HFF-Myc (cell line): ENCODE data around the gene HYAL3.
A peak's percentile ranks its signal among the peaks of the same experiment; 100 is the strongest.

Source experiments
- DNase-seq: peaks from one replicate; pipeline ENCODE4 v3.0.0-alpha.2; 2011; ENCODE audit warnings: low read depth; ENCODE audit errors: extremely low read depth
- H3K4me3 ChIP-seq: replicated peaks from 2 replicates; pipeline ENCODE4 v1.5.1; 2011; ENCODE audit warnings: low read depth, mild to moderate bottlenecking, control low read depth, low read length
- TF ChIP-seq, protein P1 (sequence below): IDR thresholded peaks from 2 replicates; pipeline ENCODE4 v1.5.1; 2012; ENCODE audit warnings: mild to moderate bottlenecking, low read depth, low read length, control low read depth; ENCODE audit errors: missing control alignments

HYAL3 gene

DNA sequence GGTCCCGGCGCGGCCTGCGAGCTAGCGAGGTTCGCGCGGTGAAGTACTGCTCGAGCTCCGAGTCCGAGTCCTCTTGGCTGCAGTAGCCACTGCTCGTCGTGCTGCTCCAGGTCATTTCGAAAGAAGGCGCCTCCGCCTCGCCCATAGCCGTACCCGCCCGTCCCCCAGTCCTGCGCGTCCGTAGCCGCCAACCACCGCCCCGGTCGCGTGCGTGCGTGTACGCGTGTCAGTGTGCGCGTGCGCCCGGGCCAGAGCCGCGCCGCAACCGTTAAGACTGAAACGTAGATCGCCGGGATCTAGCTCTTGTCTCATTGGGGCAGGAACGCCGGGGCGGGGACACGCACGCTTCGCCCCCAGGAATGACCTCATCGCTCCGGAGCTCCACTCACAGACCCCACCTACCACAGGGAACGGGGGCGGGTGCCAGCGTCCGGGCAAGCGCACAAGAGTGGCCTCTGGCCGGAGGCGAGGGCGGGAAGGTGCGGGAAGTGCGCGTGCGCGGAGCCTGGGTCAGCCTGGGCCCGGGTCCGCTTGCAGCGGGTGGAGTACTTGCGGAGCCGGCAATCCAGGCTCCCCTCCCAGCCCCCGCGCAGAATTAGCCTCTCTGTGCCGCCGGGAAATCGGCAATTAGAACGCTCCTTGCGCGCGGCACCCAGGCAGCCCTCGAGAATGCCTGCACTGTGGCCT lies 38.1 kb upstream of the HYAL3 start:
- DNase-seq: peak; percentile 94
- TF ChIP-seq, protein P1, sequence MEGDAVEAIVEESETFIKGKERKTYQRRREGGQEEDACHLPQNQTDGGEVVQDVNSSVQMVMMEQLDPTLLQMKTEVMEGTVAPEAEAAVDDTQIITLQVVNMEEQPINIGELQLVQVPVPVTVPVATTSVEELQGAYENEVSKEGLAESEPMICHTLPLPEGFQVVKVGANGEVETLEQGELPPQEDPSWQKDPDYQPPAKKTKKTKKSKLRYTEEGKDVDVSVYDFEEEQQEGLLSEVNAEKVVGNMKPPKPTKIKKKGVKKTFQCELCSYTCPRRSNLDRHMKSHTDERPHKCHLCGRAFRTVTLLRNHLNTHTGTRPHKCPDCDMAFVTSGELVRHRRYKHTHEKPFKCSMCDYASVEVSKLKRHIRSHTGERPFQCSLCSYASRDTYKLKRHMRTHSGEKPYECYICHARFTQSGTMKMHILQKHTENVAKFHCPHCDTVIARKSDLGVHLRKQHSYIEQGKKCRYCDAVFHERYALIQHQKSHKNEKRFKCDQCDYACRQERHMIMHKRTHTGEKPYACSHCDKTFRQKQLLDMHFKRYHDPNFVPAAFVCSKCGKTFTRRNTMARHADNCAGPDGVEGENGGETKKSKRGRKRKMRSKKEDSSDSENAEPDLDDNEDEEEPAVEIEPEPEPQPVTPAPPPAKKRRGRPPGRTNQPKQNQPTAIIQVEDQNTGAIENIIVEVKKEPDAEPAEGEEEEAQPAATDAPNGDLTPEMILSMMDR: no peak
- H3K4me3 ChIP-seq: peak overlapping the region; percentile 97

DNA sequence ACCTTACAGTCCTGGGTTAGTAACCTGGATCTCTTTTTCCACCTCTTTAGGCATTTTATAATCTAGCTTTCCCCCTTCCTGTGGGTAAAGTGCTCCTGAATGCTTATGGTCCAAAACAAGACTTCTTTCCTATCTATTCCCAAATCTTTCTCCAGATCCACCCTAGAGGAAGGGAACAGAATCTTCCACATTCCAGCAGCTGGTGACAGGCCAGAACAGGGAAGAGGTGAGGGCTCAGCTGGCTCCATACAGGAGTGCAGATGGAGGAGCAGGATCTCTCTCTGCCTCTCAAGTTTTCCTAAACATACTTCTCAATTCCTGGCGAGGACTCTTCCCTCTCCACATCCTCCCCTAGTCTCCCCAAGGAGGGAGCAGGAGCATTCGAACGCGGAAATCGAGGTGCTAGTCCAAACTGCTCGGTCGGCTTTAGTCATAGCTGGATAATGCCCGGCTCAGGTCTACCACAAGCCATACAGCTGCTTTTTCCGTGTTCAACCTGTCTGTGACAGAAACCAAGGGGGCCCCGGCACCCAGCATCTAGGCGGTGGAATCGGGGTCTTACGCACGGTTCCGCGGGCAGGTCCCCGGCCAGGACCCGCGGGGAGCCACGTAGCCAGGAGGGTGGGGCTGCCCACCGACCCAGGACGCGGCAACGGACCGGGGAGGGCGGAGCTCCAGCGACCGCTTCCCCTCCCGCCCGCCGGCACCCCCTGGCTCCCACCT lies 37.4 kb upstream of the HYAL3 start:
- no peak for DNase-seq
- TF ChIP-seq, protein P1: no peak
- peak overlapping the region; percentile 97 for H3K4me3 ChIP-seq

DNA sequence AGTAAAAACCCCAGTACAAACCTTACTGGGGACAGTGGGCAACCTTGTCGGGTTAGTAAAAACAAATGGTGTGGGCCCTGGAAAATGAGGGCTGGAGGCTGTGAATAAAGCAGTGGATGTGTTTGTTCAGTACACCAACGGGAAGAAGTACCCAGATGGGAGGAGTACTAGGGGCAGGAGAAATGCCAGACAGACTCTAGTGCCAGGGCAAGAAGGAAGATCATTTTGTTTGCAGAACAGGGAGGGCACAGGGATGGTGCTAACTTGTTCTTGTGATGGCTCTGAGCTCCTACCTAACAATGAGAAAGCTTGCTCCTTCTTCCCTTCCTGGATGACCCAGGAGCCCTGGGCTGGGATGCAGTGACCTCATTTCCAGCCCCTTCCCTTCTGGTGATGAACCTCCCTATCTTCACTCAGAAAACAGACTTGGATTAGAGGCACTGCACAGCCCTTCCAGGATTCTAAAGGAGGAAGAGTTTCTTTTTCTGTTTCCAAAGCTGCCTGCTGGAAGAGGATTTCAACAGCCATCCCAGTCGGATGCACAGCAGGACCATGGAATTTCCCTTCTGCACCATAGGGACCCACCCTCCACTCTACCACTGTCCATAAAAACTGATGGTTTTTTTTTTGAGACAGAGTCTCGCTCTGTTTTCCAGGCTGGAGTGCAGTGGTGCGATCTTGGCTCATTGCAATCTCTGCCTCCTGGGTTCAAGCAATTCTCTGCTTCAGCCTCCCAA lies 35.3 kb upstream of the HYAL3 start:
- H3K4me3 ChIP-seq: peak overlapping the region; percentile 97
- TF ChIP-seq, protein P1: no peak
- no peak for DNase-seq

DNA sequence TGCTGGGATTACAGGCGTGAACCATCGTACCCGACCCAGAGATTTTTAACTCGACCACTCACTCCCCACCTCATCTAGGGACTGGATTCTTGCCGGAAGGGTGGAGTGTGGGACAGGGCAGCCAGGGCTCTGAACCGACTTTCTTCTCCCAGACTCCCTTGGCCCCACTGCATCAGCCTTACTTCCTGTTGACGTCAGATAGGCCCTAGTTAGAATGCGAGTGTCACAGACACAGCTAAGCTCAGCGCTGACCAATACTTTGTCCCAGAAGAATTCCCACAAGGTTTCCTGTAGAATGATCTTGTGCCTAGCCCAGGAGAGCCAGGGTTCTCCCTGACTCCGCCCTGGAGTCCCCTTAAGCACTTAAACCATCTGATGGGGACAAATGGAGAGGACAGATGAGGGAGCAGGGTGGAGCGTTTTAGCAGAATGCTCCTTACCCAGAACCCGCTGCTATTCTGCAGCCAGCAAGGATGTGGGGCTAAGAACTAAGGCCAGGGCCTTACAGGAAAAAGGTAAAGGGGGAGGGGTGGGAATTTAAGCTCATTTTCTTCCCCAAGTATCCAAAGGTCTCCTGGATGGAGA lies 34.6 kb upstream of the HYAL3 start:
- TF ChIP-seq, protein P1: no peak
- H3K4me3 ChIP-seq: peak overlapping the region; percentile 8; the same call in 1 of the 2 replicates
- DNase-seq: no peak

DNA sequence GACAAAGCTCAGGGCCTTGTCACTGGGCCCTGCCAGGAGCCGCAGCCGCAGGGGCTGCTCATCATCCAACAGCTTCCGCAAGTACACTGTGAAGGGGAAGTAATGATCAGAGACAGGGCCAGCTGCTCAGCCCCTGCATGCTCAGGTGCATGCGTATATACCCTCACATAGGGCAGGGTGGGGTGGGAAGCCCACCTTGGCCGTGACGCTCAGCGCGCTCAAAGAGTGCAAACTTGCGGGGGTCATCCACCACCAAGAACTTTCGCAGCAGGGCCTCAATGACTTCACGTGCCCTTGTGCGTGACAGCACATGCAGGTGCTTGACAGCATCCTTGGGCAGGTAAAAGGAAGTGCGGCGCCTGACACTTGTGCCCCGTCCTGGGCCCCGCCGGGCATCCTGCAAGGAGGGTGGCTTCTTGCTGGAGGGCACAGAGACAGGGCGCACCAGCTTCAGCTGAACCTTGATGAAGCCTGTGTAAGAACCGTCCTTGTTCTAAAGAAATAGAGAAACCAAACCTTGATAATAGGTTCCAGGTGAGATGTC lies 32.2 kb upstream of the HYAL3 start:
- TF ChIP-seq, protein P1: no peak
- H3K4me3 ChIP-seq: no peak overlapping the region
- DNase-seq: no peak

DNA sequence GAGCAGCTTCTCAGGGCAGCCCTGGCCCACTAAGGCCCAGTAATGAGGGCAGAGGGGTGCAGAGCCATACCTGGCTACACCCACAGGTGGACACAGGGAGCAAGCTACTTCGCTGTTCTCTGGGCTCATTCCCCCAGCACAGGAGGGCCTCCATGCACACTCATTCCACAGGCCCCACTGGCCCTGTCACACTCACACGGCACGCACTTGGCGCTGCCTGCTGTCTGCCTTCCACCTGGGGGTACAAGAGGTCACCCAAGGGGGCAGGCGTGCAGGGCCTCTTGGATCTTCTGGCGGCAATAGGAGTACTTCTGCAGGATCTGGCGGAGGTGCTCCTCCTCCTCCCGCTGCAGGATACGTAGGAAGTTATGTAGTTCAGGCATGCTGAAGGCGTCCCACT lies 31.1 kb upstream of the HYAL3 start:
- TF ChIP-seq, protein P1: no peak
- DNase-seq: no peak
- no peak overlapping the region for H3K4me3 ChIP-seq
